ENCODE data around the gene PTGDR2.

Gene PTGDR2

DNA sequence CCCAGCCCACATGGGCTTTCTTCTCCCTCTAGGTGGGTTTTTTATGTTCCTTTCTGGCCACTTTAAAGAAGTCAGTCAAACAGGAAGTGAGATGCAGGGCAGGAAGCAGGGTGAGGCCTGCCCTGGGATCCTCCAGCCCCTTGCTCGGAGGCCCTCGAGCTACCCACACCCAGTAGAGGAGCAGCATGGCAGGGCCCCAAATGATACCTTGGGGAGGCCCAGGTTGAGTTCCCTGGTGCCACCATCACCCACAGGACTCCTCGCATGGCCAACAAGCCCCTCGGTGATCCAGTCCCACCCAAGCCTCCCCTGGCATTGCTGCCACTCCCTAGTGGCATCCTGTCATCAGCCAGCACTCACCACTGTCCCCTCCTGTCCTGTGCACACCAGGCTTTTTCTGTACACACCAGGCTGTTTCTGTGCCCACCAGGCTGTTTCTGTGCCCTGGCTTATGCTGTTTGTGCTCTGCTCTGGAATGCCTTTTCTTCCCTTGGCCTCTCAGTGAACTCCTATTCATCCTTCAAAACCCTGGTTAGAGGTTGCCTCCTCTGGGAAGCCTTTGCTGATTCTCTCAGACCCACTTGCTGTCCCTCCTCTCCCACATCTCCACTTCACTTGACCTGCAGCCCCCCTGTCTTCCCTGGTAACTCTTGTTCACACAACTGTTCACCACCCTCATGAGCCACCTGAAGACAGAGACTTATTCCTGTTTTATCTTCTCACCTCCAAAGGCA lies 3.1 kb upstream of the PTGDR2 start:
- H3K4me3 Mint-ChIP-seq: no peak overlapping the region
- H3K36me3 Mint-ChIP-seq (ENCODE audit: low read depth): no peaks in the 10 kb centered on the region
- H3K9me3 Mint-ChIP-seq: no peaks in the 10 kb centered on the region
- H3K4me1 Mint-ChIP-seq (ENCODE audit: low read depth): peaks cover 36% of the 10 kb centered on the region
- H3K27me3 Mint-ChIP-seq: peaks cover 29% of the 10 kb centered on the region
- intact Hi-C loops (cut with micrococcal nuclease): no loop called here
- peak overlapping the region; percentile 18 for H3K27ac Mint-ChIP-seq

DNA sequence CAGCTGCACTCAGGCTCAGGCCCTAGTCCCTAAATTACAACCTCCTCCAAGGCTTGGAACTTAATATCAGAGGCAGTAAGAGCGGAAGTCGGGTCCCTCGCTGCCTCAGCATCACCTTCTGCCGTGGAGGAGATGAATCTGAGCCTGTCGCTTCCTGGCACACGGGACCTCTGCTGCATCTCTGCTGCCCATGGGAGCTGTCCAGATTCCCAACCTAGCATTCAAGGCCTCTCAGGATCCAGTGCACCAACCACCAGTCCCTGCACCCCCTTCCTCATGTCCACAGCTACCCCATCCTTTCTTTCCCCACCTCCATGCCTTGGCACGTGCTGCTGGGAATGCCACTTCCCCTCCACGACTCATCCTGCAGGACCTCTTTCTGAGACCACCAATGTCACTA lies 2.5 kb upstream of the PTGDR2 start:
- Mint-ChIP-seq H3K4me1 (ENCODE audit: low read depth) (peaks cover 36% of the 10 kb centered on the region), H3K4me3 (no peak overlapping the region), H3K36me3 (ENCODE audit: low read depth) (peaks cover 4% of the 10 kb centered on the region), H3K27me3 (peaks cover 28% of the 10 kb centered on the region), H3K27ac (peak overlapping the region; percentile 18), H3K9me3 (no peaks in the 10 kb centered on the region)
- intact Hi-C loops (cut with micrococcal nuclease): no loop called here

DNA sequence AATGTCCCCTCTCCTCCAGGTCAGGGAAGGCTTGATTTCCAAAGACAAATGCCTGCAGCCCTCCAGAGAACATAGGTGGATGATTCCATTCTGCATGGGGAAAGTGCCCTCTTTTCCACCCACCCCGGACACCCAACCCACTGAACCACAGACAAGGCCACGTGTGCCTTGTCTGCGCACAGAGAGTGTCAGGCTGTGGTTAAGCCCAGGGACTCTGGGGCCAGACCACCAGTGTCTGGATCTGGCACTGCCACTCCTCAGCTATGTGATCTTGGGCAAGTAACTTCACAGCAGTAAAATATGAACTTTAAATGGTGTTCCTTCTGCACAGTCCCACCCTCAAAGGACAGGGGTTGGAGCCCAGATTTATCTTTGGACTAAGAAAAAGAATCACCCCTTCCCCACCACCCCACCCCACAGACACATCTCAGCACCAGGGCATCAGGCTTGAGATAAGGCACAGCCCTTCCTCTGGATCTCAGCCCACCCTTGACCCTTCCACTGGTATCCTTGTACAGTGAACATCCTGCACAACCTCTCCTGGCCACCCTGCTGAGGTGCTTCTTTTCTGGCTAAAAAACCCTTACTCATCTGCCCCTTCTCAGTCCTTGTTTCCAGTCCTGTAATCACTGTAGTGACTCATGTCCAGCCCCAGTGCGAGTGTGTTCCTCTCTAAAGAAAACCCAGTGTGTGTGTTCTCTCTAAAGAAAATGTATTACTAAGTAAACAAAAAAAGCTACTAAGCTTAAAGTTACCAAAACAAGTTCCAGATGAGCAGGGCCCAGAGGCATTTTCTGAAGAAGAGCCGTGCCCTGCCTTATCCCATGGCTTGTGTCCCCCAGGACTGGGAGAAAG lies 1.9 kb upstream of the PTGDR2 start:
- no peaks in the 10 kb centered on the region for H3K9me3 Mint-ChIP-seq
- H3K27ac Mint-ChIP-seq: no peak overlapping the region
- H3K4me1 Mint-ChIP-seq (ENCODE audit: low read depth): peaks cover 36% of the 10 kb centered on the region
- peaks cover 8% of the 10 kb centered on the region for H3K36me3 Mint-ChIP-seq (ENCODE audit: low read depth)
- intact Hi-C loops (cut with micrococcal nuclease): no loop called here
- H3K27me3 Mint-ChIP-seq: peaks cover 27% of the 10 kb centered on the region
- no peak overlapping the region for H3K4me3 Mint-ChIP-seq

DNA sequence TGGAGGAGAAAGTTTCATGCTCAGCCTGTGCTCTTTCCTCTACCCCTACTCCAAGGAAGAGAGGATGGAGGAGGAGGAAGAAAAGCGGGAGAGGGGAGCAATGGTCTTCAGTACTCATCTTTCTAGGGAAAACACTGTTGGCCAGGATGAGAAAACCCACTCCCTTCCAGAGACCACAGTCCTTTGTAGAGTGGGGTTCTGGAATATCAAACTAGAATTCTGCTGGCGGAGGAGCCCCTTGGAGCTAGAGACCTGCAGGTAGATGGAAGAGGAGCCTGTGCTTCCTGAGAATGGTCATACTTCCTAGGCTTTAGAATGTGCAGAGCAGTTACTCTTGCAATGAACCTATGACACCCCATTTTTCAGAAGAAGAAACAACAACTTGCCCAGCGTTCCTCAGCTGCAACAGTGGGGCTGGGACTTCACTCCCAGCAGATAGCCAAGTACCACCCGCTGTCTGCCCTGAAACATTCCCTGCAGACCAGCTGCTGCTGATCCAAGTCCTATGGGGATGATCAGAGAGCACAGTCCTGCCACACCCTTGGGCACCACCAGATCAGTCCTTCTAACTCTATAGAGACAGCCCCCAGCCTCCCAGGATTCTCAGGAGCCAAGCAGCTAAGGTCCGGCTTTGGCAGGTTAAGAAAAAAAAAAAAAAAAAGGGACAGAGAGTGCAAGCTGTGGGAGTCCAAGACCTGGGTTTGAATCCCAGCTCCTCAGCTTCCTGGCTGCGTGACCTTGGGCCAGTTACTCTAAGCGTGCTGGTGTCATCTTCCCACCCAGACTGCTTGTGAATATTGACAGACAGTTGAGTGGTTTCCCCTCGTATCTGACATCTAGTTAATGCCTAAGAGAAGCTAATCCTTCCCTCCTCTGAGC lies 664 bp downstream of the PTGDR2 start:
- Mint-ChIP-seq H3K9me3 (no peaks in the 10 kb centered on the region), H3K4me3 (no peak overlapping the region), H3K4me1 (ENCODE audit: low read depth) (peaks cover 48% of the 10 kb centered on the region), H3K27ac (peak overlapping the region; percentile 7), H3K27me3 (peaks cover 26% of the 10 kb centered on the region), H3K36me3 (ENCODE audit: low read depth) (peaks cover 31% of the 10 kb centered on the region)
- intact Hi-C loops (cut with micrococcal nuclease): no loop called here

DNA sequence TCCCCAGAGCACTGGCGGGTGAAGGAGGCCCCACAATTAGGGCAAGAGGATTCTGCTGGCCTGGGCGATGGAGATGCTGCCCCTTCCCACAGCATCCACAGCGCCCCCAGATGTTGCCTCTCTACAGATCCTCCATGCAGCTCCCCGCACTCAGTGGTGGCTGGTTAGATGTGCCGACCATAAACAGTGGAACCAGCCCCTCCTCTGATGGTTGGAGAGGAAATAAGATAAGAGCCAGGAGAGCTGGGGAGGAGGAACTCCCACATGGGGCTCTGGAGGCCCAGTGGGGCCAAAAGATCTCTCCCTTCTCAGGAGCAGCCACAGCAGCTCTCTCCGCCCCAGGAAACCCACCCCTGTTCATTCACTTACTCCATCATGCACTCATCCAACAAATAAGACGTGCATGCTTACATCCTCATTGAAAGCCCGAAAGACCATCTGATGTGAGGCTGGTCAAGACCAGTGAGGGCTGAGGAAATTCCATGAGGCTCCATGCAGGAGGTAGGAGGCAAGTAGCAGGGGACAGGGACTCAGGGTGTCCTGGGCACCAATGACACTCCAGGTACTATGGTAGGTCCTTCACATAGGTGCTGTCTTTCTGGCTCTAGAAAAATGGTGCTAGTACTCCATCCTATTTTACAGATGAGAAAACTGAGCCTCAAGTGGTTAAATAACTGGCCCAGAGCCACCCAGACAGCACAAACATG lies 1.5 kb downstream of the PTGDR2 start:
- H3K36me3 Mint-ChIP-seq (ENCODE audit: low read depth): peaks cover 39% of the 10 kb centered on the region
- no peak overlapping the region for H3K27ac Mint-ChIP-seq
- intact Hi-C loops (cut with micrococcal nuclease): no loop called here
- H3K27me3 Mint-ChIP-seq: peaks cover 26% of the 10 kb centered on the region
- H3K9me3 Mint-ChIP-seq: no peaks in the 10 kb centered on the region
- H3K4me3 Mint-ChIP-seq: no peak overlapping the region
- peaks cover 46% of the 10 kb centered on the region for H3K4me1 Mint-ChIP-seq (ENCODE audit: low read depth)

DNA sequence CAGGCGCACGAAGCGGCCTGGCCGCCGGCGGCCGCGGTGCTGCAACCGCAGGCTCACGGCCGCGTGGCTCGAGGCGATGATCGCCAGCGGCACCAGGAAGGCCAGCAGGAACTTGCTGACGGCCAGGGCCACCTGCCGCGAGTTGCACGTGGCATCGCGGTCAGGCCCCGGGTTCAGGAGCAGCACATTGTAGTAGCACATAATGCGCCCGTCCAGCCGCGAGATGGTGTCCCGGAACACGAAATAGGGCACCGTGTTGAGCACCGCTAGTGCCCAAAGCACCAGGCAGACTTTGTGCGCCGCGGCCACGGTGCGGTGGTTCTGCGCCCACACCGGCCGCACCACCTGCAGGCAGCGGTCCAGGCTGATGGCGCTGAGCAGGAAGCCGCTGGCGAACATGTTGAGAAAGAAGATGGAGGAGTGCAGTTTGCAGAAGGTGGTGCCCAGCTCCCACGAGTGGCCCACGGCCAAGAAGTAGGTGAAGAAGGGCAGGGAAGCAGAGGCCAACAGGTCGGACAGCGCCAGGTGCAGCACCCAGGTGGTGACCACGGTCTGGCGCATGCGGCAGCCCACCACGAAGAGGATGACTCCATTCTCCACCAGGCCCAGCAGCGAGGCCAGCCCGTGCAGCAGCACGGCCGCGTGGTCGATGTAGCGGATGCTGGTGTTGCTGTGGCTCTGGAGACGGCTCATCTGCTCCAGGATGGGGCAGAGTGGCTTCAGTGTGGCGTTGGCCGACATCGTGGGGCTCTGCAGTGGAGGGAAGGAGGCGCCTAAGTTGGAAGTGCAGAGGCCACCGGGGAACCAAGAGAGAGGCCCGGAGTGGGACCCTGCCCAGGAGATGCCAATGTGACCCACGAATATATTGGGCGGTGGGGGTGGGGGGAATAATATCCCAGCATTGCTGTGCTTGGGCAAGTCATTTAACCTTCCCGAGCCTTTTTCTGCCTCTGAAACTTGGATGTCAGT lies 2.5 kb downstream of the PTGDR2 start:
- H3K27me3 Mint-ChIP-seq: peaks cover 26% of the 10 kb centered on the region
- no peak overlapping the region for H3K27ac Mint-ChIP-seq
- peaks cover 45% of the 10 kb centered on the region for H3K4me1 Mint-ChIP-seq (ENCODE audit: low read depth)
- H3K9me3 Mint-ChIP-seq: no peaks in the 10 kb centered on the region
- H3K4me3 Mint-ChIP-seq: no peak overlapping the region
- peaks cover 50% of the 10 kb centered on the region for H3K36me3 Mint-ChIP-seq (ENCODE audit: low read depth)
- intact Hi-C loops (cut with micrococcal nuclease): no loop called here

DNA sequence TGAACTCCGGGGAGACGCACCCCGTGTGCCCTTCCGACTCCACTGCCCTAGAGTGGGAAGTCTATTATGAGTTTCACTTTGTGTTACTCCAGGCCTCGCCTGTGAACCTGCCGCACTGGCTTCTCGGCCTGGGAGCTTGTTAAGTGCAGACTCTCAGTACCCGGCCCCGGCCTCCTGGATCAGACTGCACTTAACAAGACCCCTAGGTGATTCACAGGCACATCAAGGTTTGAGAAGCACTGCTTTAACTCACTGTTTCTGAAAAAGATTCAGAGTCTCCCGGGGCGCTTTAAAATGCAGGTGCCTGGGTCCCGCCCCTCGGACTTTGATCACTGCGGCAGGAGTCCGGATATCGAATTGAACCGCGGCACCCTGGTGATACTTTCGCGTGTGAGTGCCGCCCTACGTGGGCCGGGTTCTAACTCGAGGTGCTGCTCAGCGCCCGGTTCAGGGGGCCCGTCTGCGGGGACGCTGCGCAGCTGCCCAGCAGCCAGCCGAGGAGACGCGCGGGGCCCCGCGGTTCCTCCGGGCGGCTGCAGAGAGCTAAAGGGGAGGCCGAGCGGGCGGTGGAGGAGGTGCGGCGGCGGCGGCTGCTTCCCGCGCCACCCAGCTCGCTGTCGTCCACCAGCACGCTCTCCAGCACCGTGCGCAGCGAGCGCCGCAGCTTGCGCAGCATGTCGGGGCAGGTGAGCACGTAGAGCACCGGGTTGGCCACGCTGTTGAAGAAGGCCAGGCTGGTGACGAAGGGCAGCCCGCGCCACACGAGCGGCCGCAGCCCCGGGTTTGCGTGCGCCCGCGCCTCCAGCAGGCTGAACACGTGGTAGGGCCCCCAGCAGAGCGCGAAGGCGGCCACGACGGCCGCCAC lies 3.4 kb downstream of the PTGDR2 start:
- Mint-ChIP-seq H3K4me1 (ENCODE audit: low read depth) (peaks cover 42% of the 10 kb centered on the region), H3K9me3 (no peaks in the 10 kb centered on the region), H3K27me3 (peaks cover 26% of the 10 kb centered on the region), H3K36me3 (ENCODE audit: low read depth) (peaks cover 59% of the 10 kb centered on the region), H3K27ac (no peak overlapping the region), H3K4me3 (no peak overlapping the region)
- intact Hi-C loops (cut with micrococcal nuclease): no loop called here

DNA sequence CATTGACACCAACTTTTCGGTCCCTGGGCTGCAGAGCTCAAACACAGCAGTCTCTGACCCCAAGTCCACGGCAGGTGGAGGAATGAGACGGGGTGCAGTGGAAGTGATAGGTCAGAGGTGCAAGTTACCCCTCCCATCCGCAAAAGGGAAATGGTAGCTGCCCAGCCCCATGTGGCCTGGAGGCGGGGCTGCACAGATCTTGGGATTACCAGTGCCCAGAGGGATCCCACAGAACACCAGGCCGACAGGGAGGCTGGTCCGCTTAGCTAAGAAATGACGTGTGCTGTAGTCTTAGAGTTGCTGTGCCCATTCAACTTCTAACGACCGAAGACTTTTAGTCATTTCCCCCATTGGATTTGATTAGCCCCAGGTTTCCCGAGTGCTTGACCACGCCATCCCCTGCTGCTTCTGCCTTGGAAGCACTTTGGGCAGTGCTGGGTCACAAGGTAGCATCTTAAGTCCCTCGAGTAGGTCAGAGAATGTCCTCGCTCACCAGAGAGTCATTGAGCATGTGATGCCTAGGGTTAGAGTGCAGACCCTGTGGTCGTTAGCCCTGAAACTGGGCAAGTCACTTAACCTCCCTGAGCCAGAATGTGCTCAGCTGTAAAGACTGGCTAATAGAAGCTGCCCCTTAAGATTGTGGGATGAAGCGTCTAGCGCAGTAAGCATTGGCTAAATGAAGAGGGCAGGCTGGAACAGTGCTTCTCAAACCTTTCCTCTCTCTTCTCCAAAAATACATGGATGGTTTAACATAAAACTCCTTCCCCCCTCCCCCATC lies 4.2 kb downstream of the PTGDR2 start:
- intact Hi-C loops (cut with micrococcal nuclease): no loop called here
- H3K27ac Mint-ChIP-seq: no peak overlapping the region
- no peak overlapping the region for H3K4me3 Mint-ChIP-seq
- peaks cover 25% of the 10 kb centered on the region for H3K27me3 Mint-ChIP-seq
- peaks cover 60% of the 10 kb centered on the region for H3K36me3 Mint-ChIP-seq (ENCODE audit: low read depth)
- H3K9me3 Mint-ChIP-seq: no peaks in the 10 kb centered on the region
- H3K4me1 Mint-ChIP-seq (ENCODE audit: low read depth): peaks cover 42% of the 10 kb centered on the region

DNA sequence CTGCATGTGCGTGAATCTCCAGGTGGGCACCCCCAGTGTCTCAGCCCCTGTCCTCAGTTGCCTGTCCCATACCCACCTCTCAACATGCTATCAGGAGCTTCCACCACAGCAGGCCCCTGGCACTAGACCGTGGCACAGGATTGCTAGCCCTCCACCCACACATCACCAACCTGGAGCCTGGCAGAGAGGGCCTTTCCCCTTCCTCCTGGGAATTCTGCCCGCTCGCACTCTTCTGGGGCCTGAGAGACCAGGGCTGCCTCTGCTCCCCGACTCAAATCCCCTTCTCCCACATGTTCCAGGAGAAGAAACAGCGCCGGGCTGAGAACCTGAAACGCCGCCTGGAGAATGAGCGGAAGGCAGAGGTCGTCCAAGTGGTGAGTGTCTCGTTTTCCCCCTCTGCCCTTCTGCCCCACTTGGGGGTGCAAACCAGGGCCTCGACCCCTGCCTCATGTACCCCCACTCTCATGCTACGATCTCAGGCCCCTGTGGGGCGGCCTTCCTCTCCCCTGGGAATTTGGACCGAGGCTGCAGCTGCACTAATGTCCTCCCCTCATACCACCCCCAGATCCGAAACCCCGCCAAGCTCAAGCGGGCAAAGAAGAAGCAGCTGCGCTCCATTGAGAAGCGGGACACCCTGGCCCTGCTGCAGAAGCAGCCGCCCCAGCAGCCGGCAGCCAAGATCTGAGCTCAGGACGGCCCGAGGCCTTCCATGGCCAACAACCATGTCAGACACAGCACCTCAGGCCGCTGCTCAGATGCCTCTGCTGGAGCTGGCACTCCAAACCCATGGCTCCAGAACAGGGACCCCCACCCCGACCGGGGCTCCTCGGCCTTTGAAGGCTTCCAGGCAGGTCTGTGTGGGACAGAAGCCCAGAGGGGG lies 5.9 kb downstream of the PTGDR2 start:
- Mint-ChIP-seq H3K27ac (no peak overlapping the region), H3K9me3 (no peaks in the 10 kb centered on the region), H3K4me3 (no peak overlapping the region), H3K27me3 (peaks cover 9% of the 10 kb centered on the region), H3K36me3 (ENCODE audit: low read depth) (peaks cover 68% of the 10 kb centered on the region), H3K4me1 (ENCODE audit: low read depth) (peaks cover 41% of the 10 kb centered on the region)
- intact Hi-C loops (cut with micrococcal nuclease): no loop called here

DNA sequence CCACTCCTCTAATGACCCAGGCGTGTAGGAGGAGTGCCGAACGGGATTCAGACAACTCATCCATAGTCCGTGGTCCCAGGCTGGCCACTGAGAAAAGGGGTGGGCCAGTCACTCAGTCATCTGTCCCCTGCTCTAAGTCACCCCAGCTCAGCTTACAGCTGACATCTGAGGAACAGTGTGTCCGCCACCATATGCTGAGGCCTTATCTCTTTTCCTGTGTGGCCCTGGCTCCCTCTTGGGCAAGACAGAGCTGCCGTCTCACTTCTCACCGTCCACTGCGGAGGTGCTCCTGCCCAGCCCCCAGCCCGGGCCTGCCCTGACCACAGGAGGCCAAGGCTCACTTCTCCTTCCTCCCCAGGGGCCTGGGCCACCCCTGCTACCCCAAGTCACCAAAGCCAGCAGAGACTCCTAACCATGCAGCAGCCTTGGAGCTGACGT lies 7.0 kb downstream of the PTGDR2 start:
- Mint-ChIP-seq H3K4me1 (ENCODE audit: low read depth) (peaks cover 45% of the 10 kb centered on the region), H3K4me3 (no peak overlapping the region), H3K36me3 (ENCODE audit: low read depth) (peaks cover 76% of the 10 kb centered on the region), H3K9me3 (no peaks in the 10 kb centered on the region), H3K27me3 (no peaks in the 10 kb centered on the region), H3K27ac (peak overlapping the region; percentile 26)
- intact Hi-C loops (cut with micrococcal nuclease): no loop called here

DNA sequence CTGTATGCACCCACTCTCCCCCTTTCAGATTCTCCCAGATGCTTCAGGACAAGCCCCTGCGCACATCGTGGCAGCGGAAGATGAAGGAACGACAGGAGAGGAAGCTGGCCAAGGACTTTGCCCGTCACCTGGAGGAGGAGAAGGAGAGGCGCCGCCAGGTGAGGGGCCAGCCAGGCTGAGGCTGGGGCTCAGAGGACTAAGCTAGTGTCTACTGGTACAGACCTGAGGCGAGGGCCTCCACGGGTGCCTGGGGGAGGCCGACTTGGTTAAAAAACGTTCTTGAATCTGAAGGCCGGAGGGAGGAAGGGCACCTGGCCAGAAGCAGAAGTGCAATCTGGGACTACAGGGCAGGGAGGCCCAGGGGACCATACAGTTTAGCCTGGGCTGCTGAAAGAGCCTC lies 7.9 kb downstream of the PTGDR2 start:
- H3K4me1 Mint-ChIP-seq (ENCODE audit: low read depth): peaks cover 51% of the 10 kb centered on the region
- H3K9me3 Mint-ChIP-seq: no peaks in the 10 kb centered on the region
- no peaks in the 10 kb centered on the region for H3K27me3 Mint-ChIP-seq
- intact Hi-C loops (cut with micrococcal nuclease): no loop called here
- no peak overlapping the region for H3K4me3 Mint-ChIP-seq
- H3K27ac Mint-ChIP-seq: no peak overlapping the region
- H3K36me3 Mint-ChIP-seq (ENCODE audit: low read depth): peaks cover 69% of the 10 kb centered on the region
